Naive thymus-derived CD4-positive, alpha-beta T cell (primary cell): ENCODE results near the gene FAM83B. TPM values are rescaled to one million over a fixed set of nuclear protein-coding genes. Genes with fewer than 3 reads are reported as not detected.
"Not testable (repeated sequence)": the region's sequence is repeated elsewhere in the genome, so short reads cannot be mapped to it uniquely, and the experiment has no call there.

Source experiments
- ATAC-seq: fragments of 150-1000 bp; cut with Tn5 transposase; 2 replicates; pipeline ENCODE4 v1.10.0; 2021; ENCODE audit warnings: mild to moderate bottlenecking, moderate library complexity
- CTCF ChIA-PET: fragments of 350-600 bp; sonication (Branson Sonifier 250); formaldehyde crosslinking; loops from one replicate; lab custom pipeline; 2021; ENCODE audit warnings: antibody characterized with exemption; lab: Charles Lee
- POLR2A ChIA-PET: fragments of 350-600 bp; sonication (Branson Sonifier 250); formaldehyde crosslinking; loops from one replicate; lab custom pipeline; 2021; ENCODE audit warnings: antibody characterized with exemption, inconsistent platforms; lab: Charles Lee
- DNase-seq, 9 donors: peaks; one replicate each; pipeline versions ENCODE4 v3.0.0 to v3.0.0-alpha.2; 2020 to 2022; ENCODE audit warnings: mixed read lengths in 1 of 9
- H3K27ac ChIP-seq: one replicate; pipeline ENCODE4 v1.7.0; 2013; ENCODE audit warnings: mild to moderate bottlenecking, low read depth, low read length, moderate library complexity
- H3K27me3 ChIP-seq, 2 donors: one replicate each; pipeline ENCODE4 v1.7.0; 2013; ENCODE audit warnings: low read length in 2 of 2, mild to moderate bottlenecking in 2 of 2, moderate library complexity in 2 of 2; ENCODE audit not compliant: control insufficient read depth in 2 of 2, insufficient read depth in 2 of 2
- H3K36me3 ChIP-seq, 3 experiments: 1 replicate in 2 of 3; 2 replicates in 1 of 3; pipeline ENCODE4 v1.7.0; 2013; ENCODE audit warnings: low read length in 3 of 3, mild to moderate bottlenecking in 3 of 3, moderate library complexity in 1 of 3; ENCODE audit not compliant: insufficient read depth in 3 of 3, control insufficient read depth in 2 of 3
- H3K4me1 ChIP-seq, 2 donors: one replicate each; pipeline ENCODE4 v1.7.0; 2013; ENCODE audit warnings: low read length in 2 of 2, mild to moderate bottlenecking in 2 of 2, moderate library complexity in 1 of 2; ENCODE audit not compliant: control insufficient read depth in 2 of 2, insufficient read depth in 2 of 2
- H3K4me3 ChIP-seq: 2 replicates; pipeline ENCODE4 v1.7.0; 2013; ENCODE audit warnings: mild to moderate bottlenecking, low read length
- H3K9me3 ChIP-seq, 3 experiments: 1 replicate in 2 of 3; 2 replicates in 1 of 3; pipeline ENCODE4 v1.7.0; 2013; ENCODE audit warnings: low read length in 3 of 3; ENCODE audit not compliant: control insufficient read depth in 2 of 3
- H3K27ac Mint-ChIP-seq, 9 donors: one replicate each; pipeline ENCODE4 v1.8.0; 2020 to 2022; ENCODE audit warnings: mixed read lengths in 9 of 9, mild to moderate bottlenecking in 8 of 9, moderate library complexity in 5 of 9, inconsistent platforms in 2 of 9
- H3K27me3 Mint-ChIP-seq, 5 donors: one replicate each; pipeline ENCODE4 v1.8.0; 2021 to 2022; ENCODE audit warnings: mixed read lengths in 5 of 5, mild to moderate bottlenecking in 1 of 5
- H3K36me3 Mint-ChIP-seq, 5 donors: one replicate each; pipeline ENCODE4 v1.8.0; 2020 to 2022; ENCODE audit warnings: mixed read lengths in 5 of 5, mild to moderate bottlenecking in 3 of 5, inconsistent platforms in 1 of 5
- H3K4me1 Mint-ChIP-seq, 7 donors: one replicate each; pipeline ENCODE4 v1.8.0; 2020 to 2022; ENCODE audit warnings: mixed read lengths in 7 of 7, mild to moderate bottlenecking in 3 of 7, inconsistent platforms in 1 of 7
- H3K4me3 Mint-ChIP-seq, 10 donors: one replicate each; pipeline ENCODE4 v1.8.0; 2020 to 2022; ENCODE audit warnings: mild to moderate bottlenecking in 10 of 10, mixed read lengths in 10 of 10, moderate library complexity in 6 of 10, inconsistent platforms in 2 of 10
- H3K9me3 Mint-ChIP-seq, 11 donors: one replicate each; pipeline ENCODE4 v1.8.0; 2020 to 2022; ENCODE audit warnings: mixed read lengths in 11 of 11, mild to moderate bottlenecking in 4 of 11, inconsistent platforms in 1 of 11, moderate library complexity in 1 of 11
- intact Hi-C, 2 donors: fragments of 100-400 bp; cut with micrococcal nuclease; formaldehyde crosslinking; loops; one replicate each; pipeline ENCODE4 v1.15.1; 2023
- polyA plus RNA-seq, 2 donors: library from polyadenylated mRNA; unstranded; fragments of 300-500 nt; fragmentation: Illumina TruSeq; gene quantifications; one replicate each; pipeline ENCODE4 v1.2.3, GENCODE V29; 2021
- total RNA-seq, 6 experiments: library from RNA in 5 of 6; stranded (reverse) in 5 of 6; gene quantifications; 1 replicate in 5 of 6; 2 replicates in 1 of 6; pipeline ENCODE4 v1.2.3 and lab custom pipeline; 2021 to 2026

The FAM83B gene
- total and polyA plus RNA-seq, 7 experiments from 2014 or later: not detected

- CTCF ChIA-PET: no interaction called here
- Mint-ChIP-seq H3K36me3 (no peaks in the 10 kb centered on the region), H3K4me1 (no peaks in the 10 kb centered on the region), H3K9me3 (peaks cover 0 to 7% (median 2%) of the 10 kb centered on the region in 11 donors), H3K27me3 (no peaks in the 10 kb centered on the region), H3K27ac (no peak overlapping the region), H3K4me3 (no peak overlapping the region)
- ATAC-seq: no peak
- POLR2A ChIA-PET: no interaction called here
- H3K4me1 ChIP-seq: no peaks in the 10 kb centered on the region
- H3K9me3 ChIP-seq: no peaks in the 10 kb centered on the region
- H3K27me3 ChIP-seq: no peaks in the 10 kb centered on the region
- H3K4me3 ChIP-seq: no peak overlapping the region
- H3K36me3 ChIP-seq: no peaks in the 10 kb centered on the region
- intact Hi-C loops: no loop called here
- no peak overlapping the region for H3K27ac ChIP-seq
- DNase-seq: no peak
Measured at GRCh38 chr6:54879188-54879985, 32.8 kb downstream of the FAM83B start.

GRCh38 chr6:54881067-54881730 is 34.6 kb downstream of the FAM83B start:
- Mint-ChIP-seq H3K4me3 (no peak overlapping the region), H3K27ac (no peak overlapping the region), H3K9me3 (peaks cover 0 to 8% (median 2%) of the 10 kb centered on the region in 11 donors), H3K4me1 (no peaks in the 10 kb centered on the region), H3K27me3 (no peaks in the 10 kb centered on the region), H3K36me3 (no peaks in the 10 kb centered on the region)
- Histone ChIP-seq H3K4me1 (no peaks in the 10 kb centered on the region), H3K9me3 (no peaks in the 10 kb centered on the region), H3K36me3 (no peaks in the 10 kb centered on the region), H3K27me3 (no peaks in the 10 kb centered on the region), H3K27ac (no peak overlapping the region), H3K4me3 (no peak overlapping the region)
- POLR2A ChIA-PET: no interaction called here
- DNase-seq (no peak), ATAC-seq (no peak)
- CTCF ChIA-PET: no interaction called here
- intact Hi-C loops: no loop called here

- H3K27me3 Mint-ChIP-seq, POLR2A ChIA-PET, H3K4me1 ChIP-seq: not testable (repeated sequence)
Measured at GRCh38 chr6:54881891-54882290, 35.3 kb downstream of the FAM83B start.

GRCh38 chr6:54886932-54887584 is 40.5 kb downstream of the FAM83B start:
- no peak overlapping the region for H3K27ac ChIP-seq
- no peaks in the 10 kb centered on the region for H3K4me1 Mint-ChIP-seq
- no peak overlapping the region for H3K4me3 Mint-ChIP-seq
- no peak for ATAC-seq
- no peaks in the 10 kb centered on the region for H3K27me3 Mint-ChIP-seq
- POLR2A ChIA-PET: no interaction called here
- no peak for DNase-seq
- H3K4me3 ChIP-seq: no peak overlapping the region
- H3K27me3 ChIP-seq: no peaks in the 10 kb centered on the region
- no peaks in the 10 kb centered on the region for H3K4me1 ChIP-seq
- H3K9me3 ChIP-seq: no peaks in the 10 kb centered on the region
- intact Hi-C loops: no loop called here
- no peaks in the 10 kb centered on the region for H3K36me3 ChIP-seq
- CTCF ChIA-PET: no interaction called here
- H3K9me3 Mint-ChIP-seq: peaks cover 0 to 10% (median 4%) of the 10 kb centered on the region in 11 donors
- H3K27ac Mint-ChIP-seq: no peak overlapping the region
- no peaks in the 10 kb centered on the region for H3K36me3 Mint-ChIP-seq

More at GRCh38 chr6:54881891-54882290, 35.3 kb downstream of the FAM83B start:
- H3K36me3 Mint-ChIP-seq, H3K4me3 ChIP-seq, H3K9me3 Mint-ChIP-seq, intact Hi-C loops, H3K27ac ChIP-seq, ATAC-seq, H3K4me3 Mint-ChIP-seq, H3K27ac Mint-ChIP-seq, DNase-seq, H3K27me3 ChIP-seq, H3K4me1 Mint-ChIP-seq, CTCF ChIA-PET, H3K36me3 ChIP-seq, H3K9me3 ChIP-seq: not testable (repeated sequence)

- Mint-ChIP-seq H3K36me3 (no peaks in the 10 kb centered on the region), H3K4me1 (no peaks in the 10 kb centered on the region), H3K9me3 (peaks cover 0 to 10% (median 3%) of the 10 kb centered on the region in 11 donors), H3K27ac (no peak overlapping the region), H3K27me3 (no peaks in the 10 kb centered on the region), H3K4me3 (no peak overlapping the region)
- Histone ChIP-seq H3K4me1 (no peaks in the 10 kb centered on the region), H3K4me3 (no peak overlapping the region), H3K36me3 (no peaks in the 10 kb centered on the region), H3K9me3 (no peaks in the 10 kb centered on the region), H3K27ac (no peak overlapping the region), H3K27me3 (no peaks in the 10 kb centered on the region)
- ATAC-seq (no peak), DNase-seq (no peak)
- POLR2A ChIA-PET: no interaction called here
- CTCF ChIA-PET: no interaction called here
- intact Hi-C loops: no loop called here
Measured at GRCh38 chr6:54891536-54891935, 45.0 kb downstream of the FAM83B start.

- no peak overlapping the region for H3K4me3 Mint-ChIP-seq
- H3K4me1 Mint-ChIP-seq: no peaks in the 10 kb centered on the region
- H3K27ac Mint-ChIP-seq: no peak overlapping the region
- Histone ChIP-seq H3K9me3 (no peaks in the 10 kb centered on the region), H3K27ac (no peak overlapping the region), H3K4me3 (no peak overlapping the region), H3K36me3 (no peaks in the 10 kb centered on the region), H3K27me3 (no peaks in the 10 kb centered on the region), H3K4me1 (no peaks in the 10 kb centered on the region)
- no peak for ATAC-seq
- DNase-seq: no peak
- peaks cover 0 to 10% (median 3%) of the 10 kb centered on the region in 11 donors for H3K9me3 Mint-ChIP-seq
- ChIA-PET CTCF (no interaction called here), POLR2A (no interaction called here)
- no peaks in the 10 kb centered on the region for H3K27me3 Mint-ChIP-seq
- H3K36me3 Mint-ChIP-seq: no peaks in the 10 kb centered on the region
- intact Hi-C loops: no loop called here
Measured at GRCh38 chr6:54892831-54893230, 46.3 kb downstream of the FAM83B start.
